GM19328 (cell line): Measurements from ENCODE around the gene CELF2.

ENCODE experiments used
- ATAC-seq: cut with Tn5 transposase; IDR thresholded peaks from one replicate; pipeline ENCODE4 v1.9.1; 2021; ENCODE audit warnings: mild to moderate bottlenecking, moderate library complexity; ENCODE audit not compliant: unreplicated experiment

Gene CELF2

DNA sequence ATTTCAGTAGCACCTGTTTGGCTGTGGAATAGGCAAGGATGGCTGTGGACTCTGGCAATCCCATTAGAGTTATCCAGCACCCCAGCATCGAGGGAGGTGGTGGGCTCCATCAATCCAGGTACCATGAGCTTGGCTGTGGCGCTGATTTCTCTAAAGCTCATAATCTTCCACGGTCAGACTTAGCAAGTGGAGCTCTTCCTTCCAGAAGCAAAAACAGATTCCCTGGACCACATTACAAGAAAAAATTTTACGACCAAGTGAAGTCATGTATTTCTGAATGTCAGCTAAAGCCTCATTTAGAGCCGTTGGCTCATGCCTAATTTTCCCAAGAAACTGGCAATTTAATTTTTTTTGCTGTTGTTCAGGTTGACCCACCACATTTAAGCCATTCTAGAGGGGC lies 135.1 kb downstream of the CELF2 start:
- ATAC-seq = no peak

DNA sequence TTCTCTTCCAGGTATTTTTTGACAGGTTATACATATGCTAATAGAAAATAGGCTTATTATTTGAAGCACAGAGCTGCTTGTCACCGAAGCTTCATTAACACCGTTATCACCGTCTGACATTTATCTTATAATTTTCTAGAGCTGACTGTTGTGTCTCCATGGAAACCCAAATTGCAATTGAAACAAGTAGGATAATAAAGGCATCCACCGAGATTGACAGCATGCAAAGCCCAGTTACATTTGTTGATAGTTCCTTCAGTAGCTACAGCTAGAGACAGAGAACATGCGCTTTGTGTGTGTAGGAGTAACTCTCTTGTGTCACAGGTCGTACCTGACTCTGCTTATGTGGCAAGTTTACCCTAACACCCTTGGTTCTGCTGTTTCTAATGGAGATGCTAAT lies 135.6 kb downstream of the CELF2 start:
- ATAC-seq = no peak

DNA sequence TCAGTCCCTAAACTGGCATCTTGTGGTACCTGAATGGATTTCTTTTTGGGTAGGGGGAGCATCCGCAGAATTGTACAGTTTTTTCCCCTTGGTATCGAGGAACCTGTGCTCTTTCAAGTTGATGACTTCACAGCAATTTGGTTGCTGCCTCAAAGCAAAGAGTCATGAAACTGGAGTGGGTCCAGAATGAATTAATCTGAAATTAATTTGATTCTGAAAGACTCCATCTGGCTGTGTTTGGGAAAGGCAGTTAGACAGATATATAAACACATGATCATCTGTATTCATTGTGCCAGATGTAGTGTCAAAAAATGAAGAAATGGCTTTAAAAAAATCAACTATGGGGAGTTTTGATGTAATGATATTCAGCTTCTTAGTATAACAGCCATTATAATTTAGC lies 136.1 kb downstream of the CELF2 start:
- no peak for ATAC-seq

DNA sequence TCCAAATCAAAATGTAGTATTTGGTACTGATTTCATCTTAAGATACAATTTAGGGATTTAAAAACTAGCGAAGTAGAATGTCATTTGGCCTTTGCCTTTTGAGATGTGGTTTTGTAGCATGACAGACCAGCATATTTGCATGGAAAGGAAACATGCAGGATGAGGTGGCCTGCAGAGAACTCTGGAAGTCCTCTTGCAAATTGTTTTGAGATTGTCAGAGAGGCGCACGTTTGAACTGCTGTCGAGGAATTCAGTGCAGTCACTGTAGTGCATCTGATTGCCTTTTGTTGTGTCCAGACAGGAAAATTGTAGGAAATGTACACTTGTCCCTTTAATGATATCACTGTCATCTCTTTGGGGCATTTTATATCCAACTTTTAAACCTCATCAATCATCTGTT lies 136.7 kb downstream of the CELF2 start:
- no peak for ATAC-seq

DNA sequence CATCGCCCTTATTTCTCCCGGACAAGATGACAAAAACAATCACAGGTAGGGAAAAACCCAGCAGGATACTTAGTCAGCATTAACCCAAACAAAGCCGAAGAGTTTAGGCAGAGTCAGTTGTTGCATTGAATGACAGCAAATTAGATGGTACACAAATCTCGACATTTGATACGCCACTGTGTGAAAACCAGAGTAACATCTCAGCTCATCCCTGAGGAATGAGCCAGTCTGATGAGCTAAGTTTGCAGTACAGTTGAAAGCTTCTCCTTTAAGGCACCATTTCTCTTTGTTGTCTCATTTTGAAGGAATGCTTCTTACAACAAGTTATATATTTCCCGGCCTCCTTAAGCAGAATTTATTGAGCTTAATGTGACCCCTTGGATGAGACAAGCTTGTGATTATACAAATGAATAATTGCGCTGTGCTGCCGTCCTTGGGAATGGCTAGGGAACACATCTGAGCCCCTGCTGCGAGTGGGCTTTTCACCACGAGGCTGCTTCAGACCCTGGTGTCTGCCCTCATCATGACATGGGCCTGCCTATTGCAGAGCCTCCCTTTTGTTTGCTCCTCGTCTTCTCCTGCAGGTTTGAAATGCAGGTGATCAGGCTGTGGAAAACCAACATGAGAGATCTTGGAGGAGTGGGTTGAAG lies 137.3 kb downstream of the CELF2 start:
- ATAC-seq = no peak

DNA sequence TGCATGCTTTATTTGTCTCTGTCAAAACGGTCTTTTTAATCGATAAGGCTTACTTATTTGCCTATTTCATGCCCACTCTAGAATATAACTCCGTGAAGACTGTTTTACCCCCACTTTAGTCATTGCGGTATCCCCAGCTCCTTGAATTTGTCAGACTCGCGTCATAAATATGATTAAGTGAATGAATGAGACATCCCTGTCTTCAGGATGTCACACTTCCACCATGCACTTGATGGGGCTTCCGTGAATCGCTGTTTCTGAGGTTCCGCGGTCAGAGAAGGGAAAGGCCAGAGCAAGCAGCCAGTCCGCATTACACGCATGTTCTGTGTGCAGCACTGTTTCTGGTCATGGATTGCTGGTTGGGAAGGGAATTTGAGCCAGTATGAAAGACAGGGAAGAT lies 138.8 kb downstream of the CELF2 start:
- no peak for ATAC-seq

DNA sequence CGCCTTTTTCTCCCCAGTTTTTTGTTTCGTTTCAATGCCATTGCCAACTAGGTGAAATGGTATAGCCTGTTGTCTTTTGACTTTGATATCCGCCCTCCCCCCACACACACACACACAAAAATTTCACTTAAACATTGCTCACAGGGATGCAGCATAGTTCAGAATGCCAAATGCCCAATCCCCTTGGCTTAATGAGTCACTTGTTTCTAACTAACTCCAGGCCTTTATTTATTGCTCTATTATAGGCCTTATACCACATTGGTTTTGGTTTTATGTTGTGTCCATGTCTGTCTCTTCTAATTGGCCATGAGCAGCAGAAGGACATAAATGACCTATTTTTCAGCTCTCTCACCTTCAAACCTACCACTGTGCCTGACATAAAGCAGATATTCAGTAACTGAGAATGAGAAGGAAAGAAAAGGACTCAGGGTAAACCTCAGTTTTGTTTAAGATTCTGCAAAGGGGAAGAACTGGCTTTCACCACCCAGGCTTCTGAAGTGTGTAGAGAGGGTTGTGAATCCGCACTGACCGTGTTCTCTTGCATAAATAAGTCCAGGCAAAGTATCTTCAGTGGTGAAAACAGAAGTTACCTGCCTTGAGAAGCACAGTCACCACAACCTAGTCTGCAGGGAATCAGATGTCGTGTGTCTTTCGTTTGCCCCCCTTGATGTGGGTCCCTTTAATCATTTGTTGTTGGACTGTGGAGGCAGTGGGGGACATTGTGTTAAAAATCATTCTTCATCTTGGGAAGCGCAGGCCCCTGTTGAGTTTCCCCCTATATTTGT lies 139.8 kb downstream of the CELF2 start:
- no peak for ATAC-seq

DNA sequence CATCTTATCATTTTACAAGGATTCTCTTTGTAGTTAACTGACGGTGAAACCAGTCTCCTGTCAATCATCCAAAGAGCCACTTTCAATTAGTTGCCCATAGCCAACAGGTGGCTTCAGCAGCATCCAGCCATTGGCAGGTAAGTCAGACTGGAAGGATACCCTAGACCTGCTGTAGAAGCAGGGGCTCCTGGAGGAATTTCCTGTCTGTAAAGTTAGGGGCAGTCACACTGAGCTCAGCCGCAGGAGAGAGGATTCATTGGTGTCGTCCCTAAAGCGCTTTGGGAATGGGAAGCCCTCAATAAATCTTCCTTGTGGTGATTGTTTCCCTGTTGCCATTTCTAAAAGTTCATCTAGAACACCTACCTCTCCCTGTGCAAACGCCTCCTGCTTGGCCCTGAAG lies 140.4 kb downstream of the CELF2 start:
- no peak for ATAC-seq

DNA sequence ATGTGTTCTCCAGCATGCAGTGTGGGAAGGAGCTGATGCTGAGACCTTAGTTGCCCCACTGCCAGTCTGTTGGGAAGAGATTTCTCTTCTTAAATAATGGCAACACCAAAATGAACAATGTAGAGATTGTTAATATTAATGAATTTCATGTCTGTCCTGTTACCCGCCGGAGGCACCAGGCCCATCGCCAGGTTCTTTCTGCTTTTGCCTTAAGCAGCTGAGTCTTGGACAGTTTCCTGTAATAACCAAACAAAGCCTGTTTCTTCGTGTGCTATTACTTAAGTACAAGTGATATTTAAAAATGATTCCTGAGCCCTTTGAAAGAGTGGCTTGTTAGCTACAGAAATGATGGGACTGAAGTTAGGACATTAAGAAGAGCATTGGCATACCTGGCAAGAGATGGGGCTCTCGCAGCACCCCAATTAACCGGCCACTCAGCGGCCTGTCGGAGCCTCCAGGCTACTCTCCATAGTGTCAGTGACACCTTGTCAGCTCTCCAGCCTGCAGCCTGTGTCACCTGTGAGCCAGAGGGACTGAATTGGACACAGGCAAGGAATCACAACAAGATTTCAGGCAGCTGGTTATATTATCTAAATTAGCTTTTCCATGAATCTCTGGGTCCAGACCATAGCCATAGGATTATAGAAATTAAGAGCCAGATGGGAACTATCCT lies 142.0 kb downstream of the CELF2 start:
- ATAC-seq = no peak

DNA sequence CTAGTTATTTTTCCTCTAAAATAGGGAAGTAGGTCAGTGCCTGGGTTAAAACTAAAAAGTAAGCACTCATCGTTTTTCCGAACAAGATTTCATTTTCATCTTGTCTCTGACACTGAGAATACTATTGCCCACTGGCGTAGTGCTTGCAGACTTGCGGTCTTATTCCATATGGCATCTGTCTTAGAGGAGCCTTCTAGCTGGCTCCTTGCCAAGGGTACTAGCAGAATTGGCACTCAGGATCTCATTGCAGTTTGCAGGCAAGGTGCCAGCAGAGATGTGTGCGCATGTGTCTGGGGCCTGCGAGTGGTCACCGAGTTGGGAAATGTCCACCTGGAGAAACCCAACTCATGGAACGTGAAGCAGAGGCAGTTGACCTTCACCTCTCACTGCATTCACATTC lies 143.4 kb downstream of the CELF2 start:
- ATAC-seq = no peak

DNA sequence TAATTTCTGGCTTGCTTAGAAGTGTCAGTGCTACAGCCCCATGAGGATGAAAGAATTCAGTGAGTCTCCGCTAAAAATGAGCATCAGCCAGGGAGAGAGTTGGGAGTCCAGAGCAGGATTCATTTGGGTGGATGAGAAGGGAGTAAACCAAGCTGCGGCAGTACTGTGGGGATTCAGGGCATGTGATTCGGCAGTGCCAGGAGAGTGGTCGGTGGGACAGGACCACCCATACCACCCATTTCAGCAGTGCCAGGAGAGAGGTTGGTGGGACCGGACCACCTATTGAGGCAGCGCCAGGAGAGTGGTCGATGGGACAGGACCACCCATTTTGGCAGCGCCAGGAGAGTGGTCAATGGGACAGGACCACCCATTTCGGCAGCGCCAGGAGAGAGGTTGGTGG lies 144.2 kb downstream of the CELF2 start:
- no peak for ATAC-seq

DNA sequence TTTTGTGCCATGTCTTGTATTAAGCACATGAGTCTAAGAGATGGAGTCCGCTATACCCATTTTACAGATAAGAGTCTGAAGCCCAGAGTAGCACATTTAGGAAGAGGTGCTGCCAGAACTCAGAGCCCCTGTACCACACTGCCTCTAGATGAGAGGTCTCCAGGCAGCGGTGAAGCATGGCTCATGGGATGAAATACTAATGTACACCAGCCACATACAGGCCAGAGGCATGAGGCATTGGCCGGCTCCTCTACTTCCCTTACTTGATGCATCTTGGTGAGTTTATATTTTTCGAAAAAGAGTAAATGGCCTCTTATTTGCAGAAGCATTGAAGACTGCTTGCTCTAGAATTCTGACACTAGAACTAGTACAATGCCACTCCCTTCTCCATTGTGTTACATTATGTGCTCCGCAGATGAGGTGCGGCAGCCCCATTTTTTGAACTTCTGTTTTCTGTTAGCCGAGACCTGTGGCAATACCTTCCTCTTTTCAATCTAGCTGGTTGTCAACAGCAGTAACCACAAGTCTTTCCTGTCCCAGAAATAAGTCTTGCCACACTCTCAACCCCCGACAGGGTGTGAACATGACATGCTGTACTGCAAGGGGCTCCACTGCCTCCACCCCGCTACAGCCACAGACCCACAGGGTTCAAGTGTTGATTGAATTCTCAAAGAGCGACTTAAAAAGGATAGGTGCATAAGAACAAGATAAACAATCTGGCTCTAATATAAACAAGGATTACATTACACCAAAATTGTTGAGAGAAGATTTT lies 145.3 kb downstream of the CELF2 start:
- ATAC-seq = peak; percentile 61

DNA sequence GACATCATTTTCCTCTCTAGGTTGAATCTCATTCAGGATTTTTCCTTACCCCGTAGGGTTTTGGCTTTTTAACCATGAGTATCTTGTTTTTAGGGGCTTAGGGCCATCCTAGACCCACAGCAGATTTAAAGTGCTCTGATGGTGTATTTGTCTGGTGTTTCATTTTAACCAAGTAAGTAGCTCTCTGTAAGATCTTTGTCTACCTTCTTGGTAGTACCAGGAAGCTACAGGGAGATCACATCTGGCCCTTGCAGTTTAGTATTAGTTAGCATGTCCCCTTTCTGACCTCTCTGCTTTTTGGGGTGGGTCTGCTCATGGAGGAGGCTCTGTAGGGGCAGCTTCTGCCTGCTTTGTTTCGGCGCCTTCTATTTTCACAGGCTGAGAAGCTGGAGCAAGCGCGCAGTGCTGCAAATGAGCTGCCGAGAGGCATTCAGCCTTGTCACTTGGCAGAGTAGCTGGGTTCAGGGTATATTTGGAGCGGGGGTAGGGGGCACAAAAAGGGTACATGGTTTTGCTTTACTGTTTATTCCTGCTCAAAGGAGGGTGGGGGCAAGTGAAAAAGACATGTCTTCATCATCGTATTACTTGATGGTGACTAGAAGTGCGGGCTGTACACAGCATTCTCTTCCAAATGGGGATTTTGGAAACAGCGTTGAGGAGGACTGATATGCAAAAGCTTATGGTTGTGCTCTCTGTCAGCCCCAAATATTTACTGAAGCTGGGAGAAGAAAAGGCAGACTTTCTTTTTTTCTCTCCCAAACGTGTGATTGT lies 146.3 kb downstream of the CELF2 start:
- no peak for ATAC-seq

DNA sequence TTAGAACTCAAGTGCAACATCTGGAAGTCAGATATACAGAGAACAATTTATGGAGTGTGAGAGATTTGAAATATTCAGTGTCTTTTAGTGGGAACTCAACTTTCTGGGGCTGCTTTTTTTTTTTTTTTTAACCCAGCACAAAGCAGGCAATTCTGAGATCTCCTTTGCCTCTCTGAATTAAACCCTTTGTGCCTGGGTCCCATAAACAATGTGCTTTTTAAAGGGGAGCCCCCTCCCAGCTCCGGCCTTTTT lies 146.8 kb downstream of the CELF2 start:
- no peak for ATAC-seq

DNA sequence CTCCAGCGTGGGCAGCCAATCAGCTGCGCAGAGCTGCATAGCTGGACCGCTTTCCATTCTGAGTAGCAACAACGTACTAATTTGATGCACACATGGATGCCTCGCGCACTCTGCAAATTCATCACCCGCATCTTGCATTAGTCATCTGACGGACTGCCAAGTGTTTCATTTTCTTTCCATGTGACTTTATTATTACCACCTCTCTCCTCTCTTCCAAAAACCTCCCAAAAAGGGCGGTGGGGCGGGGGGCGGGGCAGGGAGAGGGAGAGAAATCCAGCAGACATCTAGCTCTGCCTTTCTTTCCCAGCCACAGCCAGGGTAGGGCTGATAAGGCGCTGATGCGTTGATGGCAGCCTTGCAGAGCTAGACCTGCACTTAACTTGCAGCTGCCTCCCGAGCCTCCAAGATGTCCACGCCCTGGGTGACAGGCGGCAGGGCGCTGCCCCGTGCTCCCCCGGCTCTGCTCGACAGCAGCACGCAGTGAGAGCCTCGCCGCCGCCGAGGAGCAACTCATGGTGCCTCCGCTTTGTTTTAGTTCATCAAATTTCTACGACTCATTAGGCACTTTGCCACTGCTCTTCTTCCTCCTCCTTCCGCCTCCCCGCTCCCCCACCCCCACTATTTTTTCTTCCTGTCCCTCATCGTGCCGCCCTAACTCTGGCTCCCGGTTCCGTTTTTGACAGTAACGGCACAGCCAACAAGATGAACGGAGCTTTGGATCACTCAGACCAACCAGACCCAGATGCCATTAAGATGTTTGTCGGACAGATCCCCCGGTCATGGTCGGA lies 147.3 kb downstream of the CELF2 start:
- no peak for ATAC-seq

DNA sequence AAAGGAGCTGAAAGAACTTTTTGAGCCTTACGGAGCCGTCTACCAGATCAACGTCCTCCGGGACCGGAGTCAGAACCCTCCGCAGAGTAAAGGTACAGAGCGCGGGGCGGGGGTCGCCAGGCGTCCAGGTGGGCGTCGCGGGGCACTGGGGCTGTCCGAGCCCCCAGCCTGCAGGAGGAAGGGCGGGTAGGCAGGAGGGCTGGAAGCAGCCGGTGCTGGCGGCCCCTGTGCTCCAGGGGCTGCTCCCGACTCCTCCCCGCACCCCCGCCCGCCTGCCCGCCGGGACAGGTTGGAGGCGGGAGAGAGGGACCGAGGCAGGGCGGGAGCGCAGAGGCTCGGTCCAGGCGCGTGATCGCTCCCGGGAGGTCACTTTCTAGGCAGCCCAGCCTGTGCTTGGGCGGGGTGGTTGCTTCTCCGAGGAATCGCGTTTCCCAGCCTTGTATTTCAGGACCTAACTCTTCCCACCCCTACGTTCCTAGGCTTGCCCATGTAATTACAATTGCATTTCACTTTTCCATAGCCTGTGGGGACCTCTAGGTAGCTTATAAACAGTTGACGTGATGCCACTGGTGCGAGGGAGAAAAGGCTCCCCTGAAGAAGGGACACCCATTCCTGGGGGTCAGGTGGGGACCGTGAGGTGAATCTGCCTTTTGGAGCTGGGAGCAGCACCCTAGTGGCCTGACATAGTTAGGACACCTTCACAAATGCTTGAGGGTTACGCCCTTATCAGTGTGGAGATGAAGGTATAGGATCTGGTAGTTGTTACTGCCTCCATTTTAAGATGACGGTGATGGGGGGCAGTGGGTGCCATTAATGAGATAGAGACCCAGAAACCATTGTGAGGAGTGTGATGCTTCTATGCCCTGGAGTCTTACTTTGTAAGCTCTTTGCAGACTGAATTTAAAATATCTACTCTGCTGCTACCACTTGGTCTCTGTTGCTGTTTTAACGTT lies 148.2 kb downstream of the CELF2 start:
- peak; percentile 48 for ATAC-seq

DNA sequence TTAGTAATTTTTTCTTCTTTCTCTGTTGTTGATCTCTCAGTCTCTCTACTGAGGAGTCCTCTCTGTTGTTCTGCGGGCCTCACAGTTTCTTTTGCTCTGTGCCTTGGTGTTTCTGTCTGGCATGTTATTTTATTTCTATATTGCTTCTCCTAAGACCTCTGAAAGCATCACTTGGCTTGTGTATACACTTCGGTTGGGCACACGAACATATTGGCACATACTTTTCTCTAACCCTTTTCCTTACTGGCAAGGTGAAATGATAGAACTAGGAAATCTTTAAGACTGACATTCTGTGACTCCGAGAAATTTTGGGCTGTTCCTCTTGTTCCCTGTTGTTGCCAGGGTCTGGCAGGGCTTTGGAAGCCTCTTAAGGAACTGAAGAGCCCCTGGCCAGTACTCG lies 148.9 kb downstream of the CELF2 start:
- ATAC-seq = no peak

DNA sequence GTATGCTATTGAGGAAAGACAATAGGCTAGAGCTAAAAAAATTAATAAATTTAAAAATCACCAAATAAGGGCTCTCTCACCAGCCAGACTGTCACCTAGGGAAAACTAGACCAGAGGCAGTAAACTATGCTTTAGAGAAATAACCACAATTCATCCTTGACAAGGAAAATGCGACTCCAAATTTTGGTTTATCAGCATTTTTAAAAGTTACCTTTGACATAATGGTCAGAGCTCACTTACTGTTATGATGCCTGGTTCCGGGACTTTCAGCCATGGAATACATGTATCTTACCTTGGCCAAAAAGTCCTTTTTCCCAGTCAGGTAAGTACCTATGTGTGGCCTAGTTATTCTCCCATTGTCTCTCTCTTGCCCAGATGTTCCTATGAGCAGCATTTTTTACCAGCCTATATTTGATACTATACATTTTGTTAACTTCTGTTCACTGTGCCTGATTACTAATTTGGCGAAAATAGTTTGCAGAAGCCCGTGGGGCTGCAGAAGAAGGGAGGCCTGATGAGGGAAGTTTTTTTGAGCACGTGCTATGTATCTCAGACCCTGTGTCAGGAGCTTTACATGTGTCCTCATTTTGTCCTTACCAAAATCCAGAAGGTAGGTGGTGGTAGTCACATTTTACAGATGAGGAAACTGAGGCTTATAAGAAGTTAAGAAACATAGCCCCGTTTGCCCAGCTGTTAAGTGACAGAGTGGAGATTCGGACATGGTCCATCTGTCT lies 149.7 kb downstream of the CELF2 start:
- ATAC-seq = no peak
